Right kidney (tissue), 9 donors: ENCODE data around the gene IFNL3.
"Not testable (repeated sequence)": the region's sequence is repeated elsewhere in the genome, so short reads cannot be mapped to it uniquely, and the experiment has no call there.

Experiments
- DNase-seq: peaks from one replicate; pipeline ENCODE4 v3.0.0-alpha.2; 2016
- long read RNA-seq, 8 donors: transcript quantifications; one replicate each; lab custom pipeline, GENCODE V29; 2026

The IFNL3 gene
- long read RNA-seq, donor 1, result 0 reads
- long read RNA-seq, donor 2, result 0 reads
- long read RNA-seq, donor 3, result 0 reads
- long read RNA-seq, donor 4, result 0 reads
- long read RNA-seq, donor 5, result 0 reads
- long read RNA-seq, donor 6, result 0 reads
- long read RNA-seq, donor 7, result 0 reads
- long read RNA-seq, donor 8, result 0 reads

- not testable (repeated sequence) for DNase-seq
These were observed at the start of gene IFNL3 for GRCh38 chr19:39244410-39245100. TSS of gene IFNL3 (minus strand) at chr19:39245006. CDS start at chr19:39244967, 39 bp downstream.

GRCh38 chr19:39293394-39293793 is 48.6 kb upstream of the IFNL3 start:
- no peak for DNase-seq

- DNase-seq, result no peak
These were observed 39.2 kb upstream of the IFNL3 start for GRCh38 chr19:39284032-39284431.

- no peak for DNase-seq
These were observed 37.2 kb upstream of the IFNL3 start for GRCh38 chr19:39282021-39282420.

- no peak for DNase-seq
These were observed 32.8 kb upstream of the IFNL3 start for GRCh38 chr19:39277598-39277997.

- DNase-seq, result no peak
These were observed 31.9 kb upstream of the IFNL3 start for GRCh38 chr19:39276740-39277139.

- no peak for DNase-seq
These were observed 30.8 kb upstream of the IFNL3 start for GRCh38 chr19:39275578-39275977.

GRCh38 chr19:39273859-39274258 is 29.1 kb upstream of the IFNL3 start:
- not testable (repeated sequence) for DNase-seq

GRCh38 chr19:39270036-39270871 is 25.4 kb upstream of the IFNL3 start:
- DNase-seq, result no peak

- DNase-seq, result not testable (repeated sequence)
These were observed 24.6 kb upstream of the IFNL3 start for GRCh38 chr19:39269369-39269768.

- not testable (repeated sequence) for DNase-seq
These were observed 23.9 kb upstream of the IFNL3 start for GRCh38 chr19:39268531-39269223.

GRCh38 chr19:39268085-39268484 is 23.3 kb upstream of the IFNL3 start, which contains the start of gene IFNL2:
TSS of gene IFNL2 (plus strand) at chr19:39268396. CDS start at chr19:39268569, 173 bp downstream.
- not testable (repeated sequence) for DNase-seq

- no peak for DNase-seq
These were observed 20.6 kb upstream of the IFNL3 start for GRCh38 chr19:39265321-39265916.

- peak; percentile 68 for DNase-seq
These were observed 19.8 kb upstream of the IFNL3 start for GRCh38 chr19:39264306-39265290.

- DNase-seq, result no peak
These were observed 19.1 kb upstream of the IFNL3 start for GRCh38 chr19:39263912-39264305.

- no peak for DNase-seq
These were observed 17.7 kb upstream of the IFNL3 start for GRCh38 chr19:39262496-39262895.

GRCh38 chr19:39261704-39262103 is 16.9 kb upstream of the IFNL3 start:
- DNase-seq, result no peak

- DNase-seq, result no peak
These were observed 12.4 kb upstream of the IFNL3 start for GRCh38 chr19:39257227-39257626.

- no peak for DNase-seq
These were observed 9.9 kb upstream of the IFNL3 start for GRCh38 chr19:39254531-39255345.
